GM19468 (cell line): ENCODE measurements around the gene KCTD6.

Experiments
- ATAC-seq: cut with Tn5 transposase; IDR thresholded peaks from one replicate; pipeline ENCODE4 v1.9.1; 2021; ENCODE audit warnings: mild to moderate bottlenecking, moderate library complexity, moderate number of reproducible peaks; ENCODE audit not compliant: unreplicated experiment; ENCODE audit errors: extremely low read depth

Gene KCTD6

DNA sequence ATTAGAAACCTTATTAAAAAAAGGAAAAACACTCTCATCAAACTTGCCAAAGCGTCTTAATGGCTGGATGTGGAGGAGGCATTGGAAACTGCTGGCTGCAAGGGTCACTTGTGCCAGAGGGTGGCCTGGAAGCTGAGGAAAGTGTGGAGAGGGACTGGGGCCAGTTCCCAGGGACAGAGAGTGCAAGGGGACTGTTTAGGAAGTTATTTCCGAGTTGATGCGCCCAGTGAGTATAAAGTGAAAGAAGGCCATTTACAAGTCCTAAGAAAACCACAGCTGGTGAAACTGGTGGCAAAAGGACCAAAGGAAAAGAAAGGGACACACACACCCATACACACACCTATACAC, 7.2 kb upstream of the KCTD6 start:
- ATAC-seq: no peak

DNA sequence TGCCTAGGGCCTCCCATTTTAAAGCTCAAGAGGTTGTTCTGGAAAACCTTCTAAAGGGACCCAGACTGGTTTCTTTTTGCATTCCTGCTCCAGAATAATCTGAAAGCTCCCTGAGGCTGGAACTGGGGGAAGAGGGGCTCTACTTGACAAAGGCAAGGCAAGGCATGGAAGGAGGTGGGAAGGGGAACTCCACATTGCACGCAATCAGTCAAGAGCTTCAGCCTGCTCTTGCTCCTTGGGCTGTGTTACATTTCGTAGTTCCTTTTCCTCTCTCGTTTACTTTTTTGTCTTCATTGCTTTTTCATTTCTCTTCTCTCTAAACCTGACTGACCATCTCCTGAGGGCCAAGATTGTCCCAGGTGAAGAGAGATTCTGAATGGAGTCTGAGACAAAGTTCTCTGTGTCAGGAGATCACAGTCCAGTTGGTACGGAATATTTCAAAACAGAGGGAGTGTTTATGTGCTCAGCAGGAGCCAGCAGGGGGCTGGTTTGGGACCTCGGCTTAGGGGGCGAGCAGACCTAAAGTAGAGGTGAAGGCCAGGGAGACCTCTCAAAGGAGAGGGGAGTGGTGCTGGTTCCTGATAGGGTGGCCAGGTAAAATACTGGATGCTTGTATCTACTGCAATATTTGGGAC, 6.0 kb upstream of the KCTD6 start:
- ATAC-seq: no peak

GRCh38 chr3:58487140-58487886, 4.6 kb upstream of the KCTD6 start:
- no peak for ATAC-seq

GRCh38 chr3:58488967-58489366, 2.9 kb upstream of the KCTD6 start:
- no peak for ATAC-seq

- ATAC-seq: no peak
Observed at GRCh38 chr3:58490860-58491501, 915 bp upstream of the KCTD6 start.

DNA sequence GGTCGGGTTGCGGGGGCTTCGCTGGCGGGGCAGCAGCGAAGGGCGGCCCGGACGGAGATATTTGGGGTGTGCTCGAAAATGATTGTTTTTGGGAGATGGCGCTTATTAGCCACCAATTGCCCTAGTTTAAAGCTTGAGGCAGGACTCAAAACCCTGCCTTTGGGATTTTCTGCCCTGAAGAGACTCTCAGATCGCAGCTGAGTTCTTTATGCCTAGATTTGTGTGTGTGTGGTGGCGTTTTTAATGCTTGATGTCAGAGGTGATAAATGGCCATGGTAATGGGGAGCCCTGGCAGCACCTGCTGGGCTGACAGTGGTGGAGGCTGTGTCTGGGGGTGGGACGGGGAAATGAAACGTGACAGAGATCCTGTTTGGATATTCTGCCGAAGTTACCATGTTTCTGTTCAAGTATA, 604 bp downstream of the KCTD6 start:
- ATAC-seq: no peak

DNA sequence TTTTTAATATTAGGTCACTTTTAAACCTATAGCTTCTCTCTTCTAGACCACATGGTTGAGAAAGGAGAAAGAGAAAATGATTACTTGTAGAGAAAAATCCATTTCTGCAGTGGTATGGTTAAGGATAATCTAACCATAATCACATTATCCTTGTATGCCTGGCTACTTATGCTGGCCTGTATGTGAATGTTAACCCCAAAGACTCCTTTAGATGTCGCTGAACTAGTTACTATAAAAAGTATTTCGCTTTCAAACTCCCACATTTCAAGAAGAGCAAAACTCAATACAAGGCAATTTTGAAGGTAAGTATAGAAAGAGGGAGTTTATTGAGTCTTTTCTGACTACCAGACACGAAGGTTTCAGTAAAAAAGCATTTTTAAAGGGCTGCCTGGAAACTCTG, 2.2 kb downstream of the KCTD6 start:
- ATAC-seq: no peak

GRCh38 chr3:58495101-58495500, 3.2 kb downstream of the KCTD6 start:
- ATAC-seq: no peak

DNA sequence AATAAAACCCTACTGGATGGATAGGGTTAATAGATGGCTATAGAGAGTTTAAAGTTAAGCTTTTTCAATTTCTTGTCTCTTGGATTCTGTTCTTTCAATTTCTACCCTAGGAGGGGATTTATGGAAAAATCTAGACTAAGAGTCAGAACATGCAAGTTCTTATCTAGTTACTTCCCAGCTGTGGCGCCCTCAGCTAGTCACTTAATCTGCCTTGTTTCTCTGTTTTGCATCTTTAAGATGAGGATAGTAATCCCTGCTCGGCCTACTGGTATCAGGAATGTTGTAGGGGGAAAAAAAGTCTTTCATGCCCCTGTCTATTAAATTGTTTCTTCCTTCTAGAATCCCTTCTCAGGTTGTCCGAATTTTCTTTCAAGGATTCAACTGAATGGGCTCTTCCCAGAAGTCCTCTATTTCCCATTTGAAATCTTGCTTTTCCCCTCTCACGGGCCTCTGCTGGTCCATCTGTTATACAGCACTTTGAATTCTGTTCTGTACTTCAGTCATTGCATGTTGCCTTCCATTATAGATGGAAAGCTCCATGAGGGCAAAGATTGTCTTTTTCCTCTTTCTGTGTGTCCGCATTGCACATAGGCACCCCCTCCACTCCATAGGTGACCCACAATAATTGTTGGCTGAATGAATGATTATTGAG, 4.4 kb downstream of the KCTD6 start:
- ATAC-seq: no peak

DNA sequence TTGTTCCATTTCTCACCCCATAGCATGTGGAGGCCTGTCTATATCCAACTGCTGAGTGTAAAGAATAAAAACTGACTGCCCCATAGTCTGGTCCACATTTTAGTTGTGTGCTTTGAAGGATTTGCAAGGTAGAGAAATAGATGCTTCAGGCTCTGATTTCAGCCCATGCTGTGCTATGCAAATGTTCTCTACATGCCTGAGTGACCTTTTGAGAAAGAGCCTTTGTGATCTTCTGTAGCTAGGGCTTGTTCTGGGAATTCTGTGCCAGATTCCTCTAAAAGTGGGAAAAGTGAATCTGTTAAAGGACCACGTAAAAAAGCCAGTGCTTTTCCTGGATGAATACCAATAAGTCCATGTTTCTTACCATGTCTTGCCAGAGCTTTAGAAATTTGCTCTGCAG, 5.2 kb downstream of the KCTD6 start:
- ATAC-seq: no peak

DNA sequence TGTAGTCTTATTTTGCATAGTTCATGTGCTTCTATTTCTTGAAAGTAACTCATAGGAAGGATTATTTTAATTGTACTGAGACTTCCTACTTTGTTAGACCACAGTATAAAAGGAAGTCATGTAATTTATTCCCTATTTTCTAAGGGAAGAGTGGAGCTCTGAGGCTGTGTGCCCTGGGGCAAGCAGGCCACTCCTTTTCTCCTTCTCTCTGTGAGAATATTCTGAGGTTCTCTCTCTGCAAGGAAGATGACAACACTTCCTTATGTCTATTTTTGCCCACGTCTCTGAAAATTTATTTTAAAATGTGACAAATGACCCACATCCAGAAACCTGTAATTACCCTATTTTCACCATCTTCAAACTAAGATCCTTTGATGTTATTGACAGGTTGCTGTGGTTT, 11.0 kb downstream of the KCTD6 start:
- no peak for ATAC-seq

DNA sequence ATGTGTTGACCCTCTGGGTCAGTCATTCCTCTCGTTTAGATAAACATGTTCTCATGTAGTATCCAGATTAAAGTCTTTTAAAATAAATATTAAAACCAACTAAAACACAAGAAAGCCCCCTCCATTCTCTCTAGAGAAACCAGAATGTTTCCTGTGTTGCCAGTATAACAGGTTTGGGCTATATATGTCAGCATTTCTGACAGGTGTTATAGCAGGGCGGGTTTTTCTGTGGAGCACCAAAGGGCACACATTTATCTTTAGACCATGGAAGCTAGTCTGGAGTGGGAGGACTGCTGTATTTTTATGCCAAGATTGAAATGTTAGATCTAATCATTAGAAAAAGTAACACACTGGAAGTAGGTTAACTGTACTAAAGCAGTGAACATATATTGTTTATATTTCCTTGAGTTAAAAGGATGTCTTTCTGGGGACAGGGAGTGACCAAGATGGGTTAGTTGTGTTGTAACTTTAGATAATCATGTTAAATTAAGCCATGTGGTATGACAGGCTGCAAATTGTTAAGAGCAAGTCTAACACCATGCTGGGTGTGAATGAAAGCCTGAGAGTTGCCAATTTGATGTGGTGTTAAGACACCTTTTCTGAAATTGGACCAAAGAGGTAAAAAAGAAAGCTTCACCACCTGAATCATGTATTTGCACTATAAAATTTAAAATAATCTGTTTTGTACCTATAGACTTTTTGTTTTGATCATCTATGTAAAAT, 15.6 kb downstream of the KCTD6 start:
- ATAC-seq: no peak

- no peak for ATAC-seq
Observed at GRCh38 chr3:58508437-58508836, 16.5 kb downstream of the KCTD6 start.

GRCh38 chr3:58514405-58514804, 22.5 kb downstream of the KCTD6 start:
- no peak for ATAC-seq

DNA sequence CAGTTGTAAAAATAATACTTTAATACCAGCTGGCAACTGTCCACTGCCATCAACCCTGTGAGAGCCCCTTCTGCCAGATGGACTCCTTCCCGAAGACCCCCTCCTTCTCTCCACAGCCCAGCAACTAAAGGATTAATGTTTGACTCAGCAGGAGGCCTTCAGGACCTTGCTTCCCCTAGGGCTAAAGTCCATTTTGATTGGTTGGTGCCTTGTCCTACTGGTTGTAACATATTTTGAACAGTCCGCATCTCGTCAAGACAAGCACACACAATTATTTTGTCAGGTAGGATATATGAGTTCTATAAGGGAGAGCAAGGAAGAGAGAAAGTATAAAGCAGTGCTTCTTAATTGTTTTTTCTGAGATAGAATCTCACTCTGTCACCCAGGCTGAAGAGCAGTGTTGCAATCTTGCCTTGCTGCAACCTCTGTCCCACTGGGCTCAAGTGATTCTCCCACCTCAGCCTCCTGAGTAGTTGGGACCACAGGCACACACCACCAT, 26.4 kb downstream of the KCTD6 start:
- ATAC-seq: no peak

DNA sequence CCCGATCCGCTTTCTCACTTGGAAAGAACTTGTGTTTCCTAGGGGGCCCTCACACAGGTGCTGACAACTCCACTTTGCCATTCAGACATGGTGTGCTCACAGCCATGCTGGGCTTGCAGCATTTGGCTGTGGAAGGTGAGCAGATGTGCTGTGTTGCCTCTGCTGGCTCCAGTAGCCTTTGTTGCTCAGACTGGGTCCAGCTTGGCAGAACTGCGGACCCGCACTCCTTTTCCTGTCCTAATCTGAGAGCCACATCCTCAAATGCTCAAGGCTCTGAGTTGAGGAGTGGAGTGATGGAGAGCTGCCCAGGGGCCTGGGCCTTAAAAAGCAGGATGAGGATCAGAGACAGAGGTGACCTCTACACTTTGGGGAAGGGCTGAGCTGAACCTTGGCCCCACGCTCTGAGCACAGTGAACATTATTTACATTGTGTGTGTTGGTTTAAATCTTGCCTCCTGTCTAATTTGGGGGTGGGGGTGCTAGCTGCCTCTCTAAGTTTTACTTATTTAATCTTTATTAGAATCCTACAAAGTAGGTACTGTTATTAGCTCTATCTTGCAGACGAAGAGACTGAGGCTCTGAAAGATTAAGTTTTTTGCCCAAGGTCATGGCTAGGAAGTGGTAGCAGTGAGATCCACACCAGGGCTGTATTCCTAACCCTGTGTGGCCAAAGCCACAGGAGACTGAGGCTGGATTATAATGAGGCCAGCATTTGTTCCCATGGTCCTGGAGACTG, 27.9 kb downstream of the KCTD6 start:
- ATAC-seq: no peak

GRCh38 chr3:58520403-58521335, 28.8 kb downstream of the KCTD6 start:
- no peak for ATAC-seq

DNA sequence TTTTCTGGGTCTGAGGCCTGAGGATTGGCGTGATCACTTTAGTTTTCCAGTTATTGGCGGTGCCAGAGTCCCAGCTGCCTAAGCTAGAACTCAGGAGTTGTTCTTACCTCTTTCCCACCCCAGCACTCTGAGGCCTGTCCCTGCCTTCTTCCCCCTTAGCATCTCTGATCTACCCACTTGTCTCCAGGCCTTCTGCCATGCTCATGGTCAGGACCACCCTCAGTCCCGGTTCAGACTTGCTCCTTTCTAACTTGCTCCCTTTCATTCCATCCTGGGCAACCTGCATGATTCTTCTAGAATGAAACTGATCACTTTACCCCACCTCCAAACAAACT, 29.4 kb downstream of the KCTD6 start:
- no peak for ATAC-seq
